Fibroblast of lung (primary cell): ENCODE results near the gene PPP1R1C.

Experiments
- CTCF ChIP-seq, 2 donors: IDR thresholded peaks in 1 of 2; conservative IDR thresholded peaks in 1 of 2; 1 replicate in 1 of 2; 2 replicates in 1 of 2; pipeline ENCODE4 v1.5.1; 2011 to 2012; ENCODE audit warnings: low read length in 2 of 2, control low read depth in 1 of 2, inconsistent platforms in 1 of 2, low read depth in 1 of 2, mild to moderate bottlenecking in 1 of 2
- EZH2 ChIP-seq: IDR thresholded peaks from 2 replicates; pipeline ENCODE4 v1.5.1; 2012; ENCODE audit warnings: low read length, control low read depth, mild to moderate bottlenecking; ENCODE audit errors: missing control alignments

- TF ChIP-seq CTCF (conservative IDR thresholded peaks at IDR 0.05 in 1 of 2, IDR thresholded peaks at IDR 0.05 in 1 of 2; ENCODE audit: low read depth in 1 of 2, low read length in 2 of 2) (no peak), EZH2 (no peak)
These were observed 76.1 kb downstream of the PPP1R1C start for GRCh38 chr2:182061739-182062138.
